IPS DF 6.9 (cell line): Measurements from ENCODE around the gene CRYBG1.

Experiments used
- DNase-seq: peaks from one replicate; pipeline ENCODE4 v3.0.0-alpha.2; 2013; ENCODE audit warnings: low read depth, low spot score
- H3K27ac ChIP-seq: one replicate; pipeline ENCODE4 v1.5.1; 2013; ENCODE audit warnings: low read length, control low read depth
- H3K27me3 ChIP-seq: 2 replicates; pipeline ENCODE4 v1.6.1; 2013; ENCODE audit warnings: mild to moderate bottlenecking, low read length; ENCODE audit not compliant: control insufficient read depth, insufficient read depth
- H3K36me3 ChIP-seq: 2 replicates; pipeline ENCODE4 v1.6.1; 2013; ENCODE audit warnings: low read length; ENCODE audit not compliant: control insufficient read depth, insufficient read depth
- H3K4me1 ChIP-seq: 2 replicates; pipeline ENCODE4 v1.6.1; 2013; ENCODE audit warnings: low read length; ENCODE audit not compliant: control insufficient read depth, insufficient read depth
- H3K4me3 ChIP-seq: 2 replicates; pipeline ENCODE4 v1.5.1; 2013; ENCODE audit warnings: mild to moderate bottlenecking, low read length
- H3K9me3 ChIP-seq: 2 replicates; pipeline ENCODE4 v1.6.1; 2013; ENCODE audit warnings: low read length, inconsistent platforms; ENCODE audit not compliant: control insufficient read depth, insufficient read depth
- WGBS: extraction: QIAGEN DNeasy Blood & Tissue Kit; methylation state at CpG from one replicate; pipeline ENCODE4 v1.1.7; 2013; ENCODE audit warnings: mixed read lengths, missing lambda C conversion rate; ENCODE audit not compliant: insufficient read length, insufficient coverage; 5-methylcytosine and 5-hydroxymethylcytosine counted together

CRYBG1 gene

GRCh38 chr6:106473812-106474211 is 113.3 kb downstream of the CRYBG1 start:
- H3K4me1 ChIP-seq, result no peaks in the 10 kb centered on the region
- H3K4me3 ChIP-seq, result no peak overlapping the region
- H3K27ac ChIP-seq, result no peak overlapping the region
- H3K9me3 ChIP-seq, result no peaks in the 10 kb centered on the region
- no peaks in the 10 kb centered on the region for H3K27me3 ChIP-seq
- no peaks in the 10 kb centered on the region for H3K36me3 ChIP-seq
- WGBS, result no CpG with 5 or more reads among the region's 1 CpG
- no peak for DNase-seq

GRCh38 chr6:106474466-106474865 is 113.9 kb downstream of the CRYBG1 start:
- Histone ChIP-seq H3K9me3 (no peaks in the 10 kb centered on the region), H3K36me3 (no peaks in the 10 kb centered on the region), H3K4me3 (no peak overlapping the region), H3K4me1 (no peaks in the 10 kb centered on the region), H3K27ac (no peak overlapping the region), H3K27me3 (no peaks in the 10 kb centered on the region)
- DNase-seq, result no peak
- WGBS, result no CpG with 5 or more reads among the region's 5 CpGs

GRCh38 chr6:106475284-106475683 is 114.8 kb downstream of the CRYBG1 start:
- H3K36me3 ChIP-seq, result no peaks in the 10 kb centered on the region
- no peaks in the 10 kb centered on the region for H3K27me3 ChIP-seq
- no peak overlapping the region for H3K4me3 ChIP-seq
- no peak overlapping the region for H3K27ac ChIP-seq
- H3K4me1 ChIP-seq, result no peaks in the 10 kb centered on the region
- WGBS, result no CpG with 5 or more reads among the region's 6 CpGs
- no peak for DNase-seq
- no peaks in the 10 kb centered on the region for H3K9me3 ChIP-seq

- WGBS, result no CpG with 5 or more reads among the region's 2 CpGs
- no peak overlapping the region for H3K4me3 ChIP-seq
- H3K27ac ChIP-seq, result no peak overlapping the region
- no peaks in the 10 kb centered on the region for H3K36me3 ChIP-seq
- H3K9me3 ChIP-seq, result no peaks in the 10 kb centered on the region
- no peak for DNase-seq
- no peaks in the 10 kb centered on the region for H3K4me1 ChIP-seq
- no peaks in the 10 kb centered on the region for H3K27me3 ChIP-seq
These were observed 116.0 kb downstream of the CRYBG1 start for GRCh38 chr6:106476331-106477105.

GRCh38 chr6:106477146-106477545 is 116.6 kb downstream of the CRYBG1 start:
- H3K27me3 ChIP-seq, result no peaks in the 10 kb centered on the region
- DNase-seq, result no peak

GRCh38 chr6:106477790-106478189 is 117.3 kb downstream of the CRYBG1 start:
- Histone ChIP-seq H3K4me1 (no peaks in the 10 kb centered on the region), H3K27me3 (no peaks in the 10 kb centered on the region), H3K27ac (no peak overlapping the region), H3K9me3 (no peaks in the 10 kb centered on the region), H3K36me3 (no peaks in the 10 kb centered on the region), H3K4me3 (no peak overlapping the region)
- DNase-seq, result no peak
- WGBS, result no CpG with 5 or more reads among the region's 6 CpGs

More at GRCh38 chr6:106477146-106477545, 116.6 kb downstream of the CRYBG1 start:
- no peaks in the 10 kb centered on the region for H3K4me1 ChIP-seq
- no peak overlapping the region for H3K27ac ChIP-seq
- H3K36me3 ChIP-seq, result no peaks in the 10 kb centered on the region
- no peaks in the 10 kb centered on the region for H3K9me3 ChIP-seq
- H3K4me3 ChIP-seq, result no peak overlapping the region
- no CpG with 5 or more reads among the region's 3 CpGs for WGBS

- H3K4me1 ChIP-seq, result no peaks in the 10 kb centered on the region
- no CpG with 5 or more reads among the region's 1 CpG for WGBS
- peaks cover 1% of the 10 kb centered on the region; the same call in 1 of the 2 replicates for H3K27me3 ChIP-seq
- no peak overlapping the region for H3K4me3 ChIP-seq
- no peak overlapping the region for H3K27ac ChIP-seq
- H3K9me3 ChIP-seq, result no peaks in the 10 kb centered on the region
- DNase-seq, result no peak
- H3K36me3 ChIP-seq, result no peaks in the 10 kb centered on the region
These were observed 125.7 kb downstream of the CRYBG1 start for GRCh38 chr6:106486236-106486635.

- H3K4me1 ChIP-seq, result no peaks in the 10 kb centered on the region
- no CpG with 5 or more reads among the region's 4 CpGs for WGBS
- DNase-seq, result no peak
- no peaks in the 10 kb centered on the region for H3K36me3 ChIP-seq
- H3K27ac ChIP-seq, result no peak overlapping the region
- peaks cover 1% of the 10 kb centered on the region; the same call in 1 of the 2 replicates for H3K27me3 ChIP-seq
- H3K9me3 ChIP-seq, result no peaks in the 10 kb centered on the region
- H3K4me3 ChIP-seq, result no peak overlapping the region
These were observed 128.2 kb downstream of the CRYBG1 start for GRCh38 chr6:106488494-106489370.

- no CpG with 5 or more reads among the region's 1 CpG for WGBS
- Histone ChIP-seq H3K27me3 (no peaks in the 10 kb centered on the region; the same call in 1 of the 2 replicates), H3K4me3 (no peak overlapping the region), H3K9me3 (no peaks in the 10 kb centered on the region), H3K4me1 (no peaks in the 10 kb centered on the region), H3K27ac (no peak overlapping the region), H3K36me3 (no peaks in the 10 kb centered on the region)
- DNase-seq, result no peak
These were observed 129.5 kb downstream of the CRYBG1 start for GRCh38 chr6:106490030-106490429.

- H3K4me1 ChIP-seq, result no peaks in the 10 kb centered on the region
- H3K36me3 ChIP-seq, result no peaks in the 10 kb centered on the region
- no CpG with 5 or more reads among the region's 1 CpG for WGBS
- H3K27me3 ChIP-seq, result no peaks in the 10 kb centered on the region; the same call in 1 of the 2 replicates
- no peak overlapping the region for H3K27ac ChIP-seq
- no peak overlapping the region for H3K4me3 ChIP-seq
- no peak for DNase-seq
- no peaks in the 10 kb centered on the region for H3K9me3 ChIP-seq
These were observed 129.9 kb downstream of the CRYBG1 start for GRCh38 chr6:106490436-106490835.
